ENCODE measurements around the gene INTS4. TPM values are rescaled to one million over a fixed set of nuclear protein-coding genes. Genes with fewer than 3 reads are reported as not detected.
A peak's percentile ranks its signal among the peaks of the same experiment; 100 is the strongest.
"Not testable (repeated sequence)": the region's sequence is repeated elsewhere in the genome, so short reads cannot be mapped to it uniquely, and the experiment has no call there.

The INTS4 gene
- total RNA-seq, 1 donor from 2014 or later = 46.9 TPM

- peak; percentile 92 for DNase-seq (ENCODE audit: low spot score)
These were observed 116.2 kb downstream of the INTS4 start for GRCh38 chr11:77878247-77878646.

- DNase-seq (ENCODE audit: low spot score) = no peak
These were observed 118.4 kb downstream of the INTS4 start for GRCh38 chr11:77876045-77876444.

- DNase-seq (ENCODE audit: low spot score) = no peak
These were observed 120.3 kb downstream of the INTS4 start for GRCh38 chr11:77874206-77874605.

GRCh38 chr11:77873345-77873744, 121.1 kb downstream of the INTS4 start:
- DNase-seq (ENCODE audit: low spot score) = no peak

- DNase-seq (ENCODE audit: low spot score) = no peak
These were observed 122.6 kb downstream of the INTS4 start for GRCh38 chr11:77871855-77872254.

- DNase-seq (ENCODE audit: low spot score) = no peak
These were observed 125.7 kb downstream of the INTS4 start for GRCh38 chr11:77868744-77869143.

- DNase-seq (ENCODE audit: low spot score) = no peak
These were observed 128.1 kb downstream of the INTS4 start for GRCh38 chr11:77866336-77866735.

GRCh38 chr11:77865805-77866204, 128.7 kb downstream of the INTS4 start:
- DNase-seq (ENCODE audit: low spot score) = peak; percentile 69

- DNase-seq (ENCODE audit: low spot score) = not testable (repeated sequence)
These were observed 133.0 kb downstream of the INTS4 start for GRCh38 chr11:77861444-77861843.

GRCh38 chr11:77857906-77858457, 136.5 kb downstream of the INTS4 start:
- DNase-seq (ENCODE audit: low spot score) = not testable (repeated sequence)

GRCh38 chr11:77854838-77855237, 139.6 kb downstream of the INTS4 start:
- no peak for DNase-seq (ENCODE audit: low spot score)

- no peak for DNase-seq (ENCODE audit: low spot score)
These were observed 143.0 kb downstream of the INTS4 start for GRCh38 chr11:77851503-77851902.

- not testable (repeated sequence) for DNase-seq (ENCODE audit: low spot score)
These were observed 150.8 kb downstream of the INTS4 start for GRCh38 chr11:77843700-77844099.

GRCh38 chr11:77842441-77843121, 151.9 kb downstream of the INTS4 start:
- DNase-seq (ENCODE audit: low spot score) = peak; percentile 9

GRCh38 chr11:77833302-77833701, 161.2 kb downstream of the INTS4 start:
- DNase-seq (ENCODE audit: low spot score) = no peak

- DNase-seq (ENCODE audit: low spot score) = no peak
These were observed 165.5 kb downstream of the INTS4 start for GRCh38 chr11:77828926-77829325.

Other genes with a start within 250 kb of the INTS4 start
- gene RSF1, start 173.9 kb downstream of the INTS4 start, total RNA-seq (ENCODE audit: insufficient read depth, low replicate concordance) = 65.2 TPM
- 16.1 TPM for gene AAMDC, start 173.5 kb downstream of the INTS4 start, total RNA-seq (ENCODE audit: insufficient read depth, low replicate concordance)
- 0.48 TPM for gene KCTD14, start 28.6 kb upstream of the INTS4 start, total RNA-seq (ENCODE audit: insufficient read depth, low replicate concordance)
- gene THRSP, start 69.2 kb upstream of the INTS4 start, total RNA-seq (ENCODE audit: insufficient read depth, low replicate concordance) = 3.1 TPM
- gene NDUFC2, start 85.2 kb upstream of the INTS4 start, total RNA-seq (ENCODE audit: insufficient read depth, low replicate concordance) = 57.5 TPM
- 32.3 TPM for gene ALG8, start 145.0 kb upstream of the INTS4 start, total RNA-seq (ENCODE audit: insufficient read depth, low replicate concordance)
- gene KCTD21, start 194.0 kb upstream of the INTS4 start, total RNA-seq (ENCODE audit: insufficient read depth, low replicate concordance) = 5.8 TPM
- 33.2 TPM for gene USP35, start 194.3 kb upstream of the INTS4 start, total RNA-seq (ENCODE audit: insufficient read depth, low replicate concordance)